ENCODE results near the gene RAB27A. TPM values are rescaled to one million over a fixed set of nuclear protein-coding genes. Genes with fewer than 3 reads are reported as not detected.

RAB27A gene
- total and polyA plus RNA-seq, 5 donors from 2014 or later: 34.0 to 69.2 (median 43.8) TPM

GRCh38 chr15:55230953-55231352 lies 58.7 kb downstream of the RAB27A start:
- no peak for ATAC-seq (ENCODE audit: low read depth in 2 of 2)
- no peak for DNase-seq
- H3K27ac Mint-ChIP-seq: no peak overlapping the region
- no peaks in the 10 kb centered on the region for H3K9me3 Mint-ChIP-seq
- Histone ChIP-seq H3K4me3 (ENCODE audit: low read depth, low read length) (no peak overlapping the region), H3K36me3 (ENCODE audit: control insufficient read depth, insufficient read depth, low read length) (peaks cover 40% of the 10 kb centered on the region), H3K27me3 (ENCODE audit: control insufficient read depth, insufficient read depth, low read length) (no peaks in the 10 kb centered on the region), H3K27ac (ENCODE audit: insufficient read depth, low read length, poor library complexity, severe bottlenecking) (no peak overlapping the region), H3K9me3 (ENCODE audit: control insufficient read depth in 2 of 2, low read length in 2 of 2) (no peaks in the 10 kb centered on the region), H3K4me1 (ENCODE audit: control insufficient read depth, insufficient read depth, low read length, poor library complexity, severe bottlenecking) (no peaks in the 10 kb centered on the region)
- H3K4me3 Mint-ChIP-seq: no peak overlapping the region
- peaks cover 5 to 12% (median 8%) of the 10 kb centered on the region in 4 donors for H3K4me1 Mint-ChIP-seq
- H3K36me3 Mint-ChIP-seq: peaks cover 36% of the 10 kb centered on the region
- no peaks in the 10 kb centered on the region for H3K27me3 Mint-ChIP-seq

DNA sequence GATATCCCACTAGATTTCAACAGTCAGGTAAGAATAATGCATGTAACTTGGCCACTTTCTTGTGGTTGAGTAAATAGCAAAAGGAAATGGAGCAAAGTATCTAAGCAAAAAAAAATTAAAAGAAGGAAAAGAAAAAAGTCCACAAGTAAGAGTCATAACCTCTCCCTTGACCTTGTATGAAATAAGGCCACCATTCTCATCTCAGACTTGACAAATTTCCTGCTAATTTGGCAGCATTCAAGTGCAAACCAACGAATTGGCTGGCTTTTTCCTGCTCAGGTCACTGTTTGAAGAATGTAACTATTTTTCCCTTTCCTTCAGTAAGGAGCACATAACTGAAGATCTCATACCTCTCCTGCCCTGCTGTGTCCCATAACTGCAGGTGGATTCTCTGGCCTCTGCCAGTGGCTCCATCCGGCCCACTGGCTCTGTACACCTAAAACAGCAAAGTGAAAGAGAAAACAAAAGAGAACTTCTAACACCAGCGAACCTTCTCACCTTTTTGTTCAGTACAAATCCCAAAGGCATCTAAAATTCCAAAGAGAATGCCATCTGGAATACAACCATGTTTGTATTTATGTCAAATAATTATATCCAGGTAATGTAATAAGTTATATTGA lies 59.5 kb downstream of the RAB27A start:
- peaks cover 32% of the 10 kb centered on the region for H3K36me3 Mint-ChIP-seq
- H3K9me3 ChIP-seq (ENCODE audit: control insufficient read depth in 2 of 2, low read length in 2 of 2): no peaks in the 10 kb centered on the region
- peak overlapping the region in 1 of 3 donors; percentile 18 for H3K27ac Mint-ChIP-seq
- no peaks in the 10 kb centered on the region for H3K9me3 Mint-ChIP-seq
- H3K4me1 Mint-ChIP-seq: peaks cover 5 to 16% (median 12%) of the 10 kb centered on the region in 4 donors
- H3K4me3 ChIP-seq (ENCODE audit: low read depth, low read length): peak overlapping the region; percentile 15
- ATAC-seq (ENCODE audit: low read depth in 2 of 2) (no peak), DNase-seq (no peak)
- no peaks in the 10 kb centered on the region for H3K27me3 ChIP-seq (ENCODE audit: control insufficient read depth, insufficient read depth, low read length)
- no peaks in the 10 kb centered on the region for H3K27me3 Mint-ChIP-seq
- no peak overlapping the region for H3K27ac ChIP-seq (ENCODE audit: insufficient read depth, low read length, poor library complexity, severe bottlenecking)
- H3K4me3 Mint-ChIP-seq: no peak overlapping the region
- no peaks in the 10 kb centered on the region for H3K4me1 ChIP-seq (ENCODE audit: control insufficient read depth, insufficient read depth, low read length, poor library complexity, severe bottlenecking)
- H3K36me3 ChIP-seq (ENCODE audit: control insufficient read depth, insufficient read depth, low read length): peaks cover 40% of the 10 kb centered on the region

DNA sequence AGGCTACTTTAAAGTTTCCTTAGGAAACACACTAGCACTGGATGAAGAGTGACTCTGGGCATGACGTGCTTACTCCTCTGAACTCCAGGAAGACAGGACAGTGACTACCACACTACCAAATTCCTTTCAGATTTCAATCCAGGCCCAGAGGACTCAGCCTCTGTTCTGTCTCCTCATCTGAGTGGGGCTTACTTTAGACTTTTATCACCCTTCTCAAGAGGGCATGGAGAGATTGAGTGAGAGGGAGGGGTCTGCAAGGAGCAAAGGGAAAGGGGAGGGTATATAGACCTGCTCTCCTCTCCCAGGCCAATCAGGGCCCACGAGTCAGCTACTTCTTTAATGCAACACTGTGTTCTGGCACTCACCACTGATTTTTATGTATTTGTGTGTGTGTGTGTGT lies 63.5 kb downstream of the RAB27A start:
- H3K27ac ChIP-seq (ENCODE audit: insufficient read depth, low read length, poor library complexity, severe bottlenecking): no peak overlapping the region
- Mint-ChIP-seq H3K4me1 (peaks cover 14 to 55% (median 37%) of the 10 kb centered on the region in 4 donors), H3K4me3 (no peak overlapping the region), H3K27ac (peak overlapping the region in 1 of 3 donors; percentile 55), H3K27me3 (no peaks in the 10 kb centered on the region), H3K36me3 (peaks cover 19% of the 10 kb centered on the region), H3K9me3 (no peaks in the 10 kb centered on the region)
- no peak for ATAC-seq (ENCODE audit: low read depth in 2 of 2)
- no peak overlapping the region for H3K4me3 ChIP-seq (ENCODE audit: low read depth, low read length)
- H3K4me1 ChIP-seq (ENCODE audit: control insufficient read depth, insufficient read depth, low read length, poor library complexity, severe bottlenecking): peaks cover 21% of the 10 kb centered on the region
- H3K36me3 ChIP-seq (ENCODE audit: control insufficient read depth, insufficient read depth, low read length): peaks cover 29% of the 10 kb centered on the region
- no peak for DNase-seq
- no peaks in the 10 kb centered on the region for H3K27me3 ChIP-seq (ENCODE audit: control insufficient read depth, insufficient read depth, low read length)
- H3K9me3 ChIP-seq (ENCODE audit: control insufficient read depth in 2 of 2, low read length in 2 of 2): no peaks in the 10 kb centered on the region

GRCh38 chr15:55224892-55225291 lies 64.7 kb downstream of the RAB27A start:
- peak overlapping the region in 2 of 3 donors; percentile 29 to 55 for H3K27ac Mint-ChIP-seq
- peaks cover 14 to 52% (median 35%) of the 10 kb centered on the region in 4 donors for H3K4me1 Mint-ChIP-seq
- H3K9me3 ChIP-seq (ENCODE audit: control insufficient read depth in 2 of 2, low read length in 2 of 2): no peaks in the 10 kb centered on the region
- no peak overlapping the region for H3K27ac ChIP-seq (ENCODE audit: insufficient read depth, low read length, poor library complexity, severe bottlenecking)
- peaks cover 22% of the 10 kb centered on the region for H3K4me1 ChIP-seq (ENCODE audit: control insufficient read depth, insufficient read depth, low read length, poor library complexity, severe bottlenecking)
- peaks cover 10% of the 10 kb centered on the region for H3K36me3 Mint-ChIP-seq
- H3K4me3 Mint-ChIP-seq: peak overlapping the region in 1 of 4 donors; percentile 13
- ATAC-seq (ENCODE audit: low read depth in 2 of 2) (peak in 1 of 2 donors; percentile 13), DNase-seq (no peak)
- peaks cover 21% of the 10 kb centered on the region for H3K36me3 ChIP-seq (ENCODE audit: control insufficient read depth, insufficient read depth, low read length)
- no peaks in the 10 kb centered on the region for H3K27me3 Mint-ChIP-seq
- H3K4me3 ChIP-seq (ENCODE audit: low read depth, low read length): no peak overlapping the region
- no peaks in the 10 kb centered on the region for H3K9me3 Mint-ChIP-seq
- H3K27me3 ChIP-seq (ENCODE audit: control insufficient read depth, insufficient read depth, low read length): no peaks in the 10 kb centered on the region

DNA sequence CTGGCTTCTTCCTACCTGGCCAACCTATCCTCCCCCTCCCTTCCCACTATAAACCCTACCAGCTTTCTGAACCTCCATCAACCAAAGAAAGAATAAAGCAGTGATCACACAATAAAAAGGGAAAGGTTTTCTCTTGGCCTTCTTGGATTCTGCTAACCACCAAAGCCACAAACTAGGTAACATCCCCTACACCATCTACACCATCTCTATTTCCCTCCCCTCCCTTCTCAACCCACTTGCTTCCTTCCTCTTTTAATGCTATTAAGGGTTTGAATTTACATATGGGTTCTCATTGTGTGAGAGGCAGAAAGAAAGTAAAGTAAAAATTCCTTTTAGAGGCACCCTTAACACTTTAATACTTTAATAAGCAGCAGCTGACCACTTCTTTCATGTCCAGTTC lies 67.0 kb downstream of the RAB27A start:
- peaks cover 17 to 60% (median 39%) of the 10 kb centered on the region in 4 donors for H3K4me1 Mint-ChIP-seq
- Histone ChIP-seq H3K4me1 (ENCODE audit: control insufficient read depth, insufficient read depth, low read length, poor library complexity, severe bottlenecking) (peaks cover 27% of the 10 kb centered on the region), H3K36me3 (ENCODE audit: control insufficient read depth, insufficient read depth, low read length) (peaks cover 9% of the 10 kb centered on the region), H3K27me3 (ENCODE audit: control insufficient read depth, insufficient read depth, low read length) (no peaks in the 10 kb centered on the region), H3K27ac (ENCODE audit: insufficient read depth, low read length, poor library complexity, severe bottlenecking) (peak overlapping the region; percentile 30), H3K4me3 (ENCODE audit: low read depth, low read length) (peak overlapping the region; percentile 54), H3K9me3 (ENCODE audit: control insufficient read depth in 2 of 2, low read length in 2 of 2) (no peaks in the 10 kb centered on the region)
- H3K36me3 Mint-ChIP-seq: peaks cover 5% of the 10 kb centered on the region
- H3K27me3 Mint-ChIP-seq: no peaks in the 10 kb centered on the region
- H3K4me3 Mint-ChIP-seq: peak overlapping the region; percentile 13 to 70 (median 48)
- H3K9me3 Mint-ChIP-seq: no peaks in the 10 kb centered on the region
- ATAC-seq (ENCODE audit: low read depth in 2 of 2) (peak in 1 of 2 donors; percentile 43), DNase-seq (peak in 1 of 3 donors; percentile 47)
- H3K27ac Mint-ChIP-seq: peak overlapping the region; percentile 45 to 88 (median 82)

GRCh38 chr15:55221090-55222011 lies 68.3 kb downstream of the RAB27A start:
- Mint-ChIP-seq H3K36me3 (no peaks in the 10 kb centered on the region), H3K27ac (peak overlapping the region; percentile 27 to 57 (median 53)), H3K4me1 (peaks cover 20 to 60% (median 39%) of the 10 kb centered on the region in 4 donors), H3K9me3 (no peaks in the 10 kb centered on the region), H3K4me3 (peak overlapping the region in 2 of 4 donors; percentile 3 to 48), H3K27me3 (no peaks in the 10 kb centered on the region)
- ATAC-seq (ENCODE audit: low read depth in 2 of 2) (peak in 1 of 2 donors; percentile 22), DNase-seq (peak in 1 of 3 donors; percentile 25)
- peaks cover 4% of the 10 kb centered on the region for H3K36me3 ChIP-seq (ENCODE audit: control insufficient read depth, insufficient read depth, low read length)
- no peaks in the 10 kb centered on the region for H3K9me3 ChIP-seq (ENCODE audit: control insufficient read depth in 2 of 2, low read length in 2 of 2)
- no peak overlapping the region for H3K4me3 ChIP-seq (ENCODE audit: low read depth, low read length)
- peaks cover 29% of the 10 kb centered on the region for H3K4me1 ChIP-seq (ENCODE audit: control insufficient read depth, insufficient read depth, low read length, poor library complexity, severe bottlenecking)
- no peaks in the 10 kb centered on the region for H3K27me3 ChIP-seq (ENCODE audit: control insufficient read depth, insufficient read depth, low read length)
- H3K27ac ChIP-seq (ENCODE audit: insufficient read depth, low read length, poor library complexity, severe bottlenecking): no peak overlapping the region

DNA sequence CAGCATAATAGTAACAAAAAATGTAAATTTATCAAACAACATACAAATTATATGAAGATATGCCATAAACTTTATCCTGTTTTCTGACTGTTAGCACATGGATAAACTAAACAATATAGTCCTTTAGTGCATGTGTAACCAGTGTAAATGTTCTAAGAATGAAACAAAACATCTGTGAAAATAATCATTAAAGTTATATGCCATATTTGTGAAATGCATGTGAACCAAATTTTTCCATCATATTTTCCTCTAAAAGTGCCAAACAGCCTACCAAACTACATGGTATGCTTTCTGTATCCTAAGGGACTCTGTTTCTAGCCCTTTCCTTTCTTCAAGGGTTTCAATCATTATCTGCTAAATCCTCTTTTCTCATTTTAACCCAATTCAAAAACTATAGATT lies 69.0 kb downstream of the RAB27A start:
- Mint-ChIP-seq H3K36me3 (no peaks in the 10 kb centered on the region), H3K4me3 (peak overlapping the region in 1 of 4 donors; percentile 3), H3K27me3 (no peaks in the 10 kb centered on the region), H3K27ac (peak overlapping the region in 2 of 3 donors; percentile 27 to 53), H3K4me1 (peaks cover 20 to 58% (median 38%) of the 10 kb centered on the region in 4 donors), H3K9me3 (no peaks in the 10 kb centered on the region)
- DNase-seq: no peak
- Histone ChIP-seq H3K36me3 (ENCODE audit: control insufficient read depth, insufficient read depth, low read length) (no peaks in the 10 kb centered on the region), H3K27ac (ENCODE audit: insufficient read depth, low read length, poor library complexity, severe bottlenecking) (no peak overlapping the region), H3K4me1 (ENCODE audit: control insufficient read depth, insufficient read depth, low read length, poor library complexity, severe bottlenecking) (peaks cover 29% of the 10 kb centered on the region), H3K9me3 (ENCODE audit: control insufficient read depth in 2 of 2, low read length in 2 of 2) (no peaks in the 10 kb centered on the region), H3K4me3 (ENCODE audit: low read depth, low read length) (no peak overlapping the region), H3K27me3 (ENCODE audit: control insufficient read depth, insufficient read depth, low read length) (no peaks in the 10 kb centered on the region)
- ATAC-seq (ENCODE audit: low read depth in 2 of 2): no peak

Data from CD4-positive, CD25-positive, alpha-beta regulatory T cell (primary cell).